Measurements from ENCODE around the gene KCNIP4.
"Not testable (repeated sequence)": the region's sequence is repeated elsewhere in the genome, so short reads cannot be mapped to it uniquely, and the experiment has no call there.

Gene KCNIP4

GRCh38 chr4:20754036-20754435 lies 1194.5 kb downstream of the KCNIP4 start:
- no peak for DNase-seq (ENCODE audit: low read depth)

- no peak for DNase-seq (ENCODE audit: low read depth)
These were observed 1195.9 kb downstream of the KCNIP4 start for GRCh38 chr4:20752641-20753040.

GRCh38 chr4:20746000-20746399 lies 1202.6 kb downstream of the KCNIP4 start:
- not testable (repeated sequence) for DNase-seq (ENCODE audit: low read depth)

GRCh38 chr4:20735931-20736330 lies 1212.6 kb downstream of the KCNIP4 start:
- DNase-seq (ENCODE audit: low read depth), result no peak

GRCh38 chr4:20724915-20725314 lies 1223.7 kb downstream of the KCNIP4 start:
- no peak for DNase-seq (ENCODE audit: low read depth)

- DNase-seq (ENCODE audit: low read depth), result no peak
These were observed 1225.1 kb downstream of the KCNIP4 start for GRCh38 chr4:20723463-20723862.

- DNase-seq (ENCODE audit: low read depth), result no peak
These were observed 1225.6 kb downstream of the KCNIP4 start for GRCh38 chr4:20723019-20723418.

- no peak for DNase-seq (ENCODE audit: low read depth)
These were observed 1237.2 kb downstream of the KCNIP4 start for GRCh38 chr4:20711335-20711734.

GRCh38 chr4:20700007-20700761 lies 1248.4 kb downstream of the KCNIP4 start, which contains the start of gene PACRGL:
TSS of gene PACRGL (plus strand) at chr4:20700458. CDS start at chr4:20704482, 4,024 bp downstream.
- peak; percentile 86 for DNase-seq (ENCODE audit: low read depth)

GRCh38 chr4:20698820-20699219 lies 1249.8 kb downstream of the KCNIP4 start:
- no peak for DNase-seq (ENCODE audit: low read depth)

GRCh38 chr4:20698382-20698781 lies 1250.2 kb downstream of the KCNIP4 start:
- no peak for DNase-seq (ENCODE audit: low read depth)

- DNase-seq (ENCODE audit: low read depth), result no peak
These were observed 1251.8 kb downstream of the KCNIP4 start for GRCh38 chr4:20696815-20697214.

GRCh38 chr4:20687864-20688263 lies 1260.7 kb downstream of the KCNIP4 start:
- DNase-seq (ENCODE audit: low read depth), result no peak

- no peak for DNase-seq (ENCODE audit: low read depth)
These were observed 1263.5 kb downstream of the KCNIP4 start for GRCh38 chr4:20684852-20685763.

GRCh38 chr4:20683766-20684165 lies 1264.8 kb downstream of the KCNIP4 start:
- DNase-seq (ENCODE audit: low read depth), result no peak

GRCh38 chr4:20682853-20683252 lies 1265.7 kb downstream of the KCNIP4 start:
- no peak for DNase-seq (ENCODE audit: low read depth)

- no peak for DNase-seq (ENCODE audit: low read depth)
These were observed 1267.3 kb downstream of the KCNIP4 start for GRCh38 chr4:20681271-20681670.

GRCh38 chr4:20680736-20681135 lies 1267.8 kb downstream of the KCNIP4 start:
- DNase-seq (ENCODE audit: low read depth), result no peak

GRCh38 chr4:20679951-20680350 lies 1268.6 kb downstream of the KCNIP4 start:
- DNase-seq (ENCODE audit: low read depth), result no peak
